Gastroesophageal sphincter (tissue), 3 donors: ENCODE results near the gene NDUFC1.

Experiments used
- EP300 ChIP-seq: sonication (generic); formaldehyde crosslinking; IDR thresholded peaks from one replicate; pipeline ENCODE4 v1.6.1; 2017; ENCODE audit warnings: antibody characterized with exemption, mild to moderate bottlenecking
- POLR2A ChIP-seq, 2 donors: fragments of 450-650 bp; IDR thresholded peaks; one replicate each; pipeline ENCODE4 v1.6.1; 2017; ENCODE audit warnings: antibody characterized with exemption in 2 of 2, mild to moderate bottlenecking in 2 of 2, moderate library complexity in 1 of 2
- POLR2AphosphoS5 ChIP-seq: sonication (generic); formaldehyde crosslinking; IDR thresholded peaks from one replicate; pipeline ENCODE4 v1.6.1; 2017; ENCODE audit warnings: antibody characterized with exemption
- TF ChIP-seq, protein P1 (sequence below), 4 experiments: fragments of 200-600 bp in 2 of 4; fragments of 450-650 bp in 2 of 4; sonication (generic) in 1 of 4; IDR thresholded peaks; one replicate each; pipeline ENCODE4 v1.5.1; 2017 to 2019; ENCODE audit warnings: antibody characterized with exemption in 4 of 4, mild to moderate bottlenecking in 2 of 4, moderate library complexity in 2 of 4

GRCh38 chr4:139297001-139297410 is 5.3 kb downstream of the NDUFC1 start:
- no peak for TF ChIP-seq EP300
- TF ChIP-seq, protein P1, sequence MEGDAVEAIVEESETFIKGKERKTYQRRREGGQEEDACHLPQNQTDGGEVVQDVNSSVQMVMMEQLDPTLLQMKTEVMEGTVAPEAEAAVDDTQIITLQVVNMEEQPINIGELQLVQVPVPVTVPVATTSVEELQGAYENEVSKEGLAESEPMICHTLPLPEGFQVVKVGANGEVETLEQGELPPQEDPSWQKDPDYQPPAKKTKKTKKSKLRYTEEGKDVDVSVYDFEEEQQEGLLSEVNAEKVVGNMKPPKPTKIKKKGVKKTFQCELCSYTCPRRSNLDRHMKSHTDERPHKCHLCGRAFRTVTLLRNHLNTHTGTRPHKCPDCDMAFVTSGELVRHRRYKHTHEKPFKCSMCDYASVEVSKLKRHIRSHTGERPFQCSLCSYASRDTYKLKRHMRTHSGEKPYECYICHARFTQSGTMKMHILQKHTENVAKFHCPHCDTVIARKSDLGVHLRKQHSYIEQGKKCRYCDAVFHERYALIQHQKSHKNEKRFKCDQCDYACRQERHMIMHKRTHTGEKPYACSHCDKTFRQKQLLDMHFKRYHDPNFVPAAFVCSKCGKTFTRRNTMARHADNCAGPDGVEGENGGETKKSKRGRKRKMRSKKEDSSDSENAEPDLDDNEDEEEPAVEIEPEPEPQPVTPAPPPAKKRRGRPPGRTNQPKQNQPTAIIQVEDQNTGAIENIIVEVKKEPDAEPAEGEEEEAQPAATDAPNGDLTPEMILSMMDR (IDR thresholded peaks at IDR 0.05), result no peak
- TF ChIP-seq POLR2AphosphoS5, result no peak
- no peak for TF ChIP-seq POLR2A (IDR thresholded peaks at IDR 0.05)
